BLaER1 (cell line): ENCODE results near the gene STAT2.

Source experiments
- H3K27ac ChIP-seq: shearing (Covaris generic); formaldehyde crosslinking; 2 replicates; pipeline ENCODE4 v1.8.1; 2022
- H3K27me3 ChIP-seq: shearing (Covaris generic); formaldehyde crosslinking; 2 replicates; pipeline ENCODE4 v1.8.1; 2022
- H3K36me3 ChIP-seq: shearing (Covaris generic); formaldehyde crosslinking; 2 replicates; pipeline ENCODE4 v1.8.1; 2022
- H3K4me1 ChIP-seq: shearing (Covaris generic); formaldehyde crosslinking; 2 replicates; pipeline ENCODE4 v1.8.1; 2022
- H3K4me2 ChIP-seq: shearing (Covaris generic); formaldehyde crosslinking; 2 replicates; pipeline ENCODE4 v1.8.1; 2022
- H3K4me3 ChIP-seq: shearing (Covaris generic); formaldehyde crosslinking; 2 replicates; pipeline ENCODE4 v1.8.1; 2022
- H3K9ac ChIP-seq: shearing (Covaris generic); formaldehyde crosslinking; 2 replicates; pipeline ENCODE4 v1.8.1; 2022
- H3K9me3 ChIP-seq: shearing (Covaris generic); formaldehyde crosslinking; 2 replicates; pipeline ENCODE4 v1.8.1; 2022
- H4K20me1 ChIP-seq: shearing (Covaris generic); formaldehyde crosslinking; 2 replicates; pipeline ENCODE4 v1.8.1; 2022
- Cebpa-rat ChIP-seq: shearing (Covaris generic); IDR thresholded peaks from 2 replicates; pipeline ENCODE4 v1.8.1; 2022

STAT2 gene

DNA sequence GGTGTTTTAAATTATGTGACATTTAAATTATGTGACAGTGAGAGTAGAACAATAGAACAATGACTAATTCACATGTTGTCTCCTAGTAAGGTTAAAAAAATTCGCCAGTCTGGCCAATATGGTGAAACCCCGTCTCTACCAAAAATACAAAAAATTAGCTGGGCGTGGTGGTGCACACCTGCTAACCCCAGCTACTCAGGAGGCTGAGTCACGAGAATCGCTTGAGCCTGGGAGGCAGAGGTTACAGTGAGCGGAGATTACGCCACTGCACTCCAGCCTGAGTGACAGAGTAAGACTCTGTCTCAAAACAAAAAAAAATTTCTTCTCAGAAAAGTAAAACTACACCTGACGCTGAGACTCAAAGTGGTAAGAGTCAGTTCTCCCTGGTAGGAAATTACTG is 62.5 kb downstream of the STAT2 start:
- 0 out of 2 replicates have a peak overlapping the region, but pooled peaks have one; percentile 86 for H3K4me3 ChIP-seq
- H3K36me3 ChIP-seq: peaks cover 48% of the 10 kb centered on the region
- H3K27ac ChIP-seq: no peak overlapping the region; the same call in 1 of the 2 replicates
- H3K4me1 ChIP-seq: peaks cover 56% of the 10 kb centered on the region
- peaks cover 74% of the 10 kb centered on the region for H4K20me1 ChIP-seq
- H3K9me3 ChIP-seq: no peaks in the 10 kb centered on the region
- H3K27me3 ChIP-seq: no peaks in the 10 kb centered on the region
- peak overlapping the region; percentile 94 for H3K4me2 ChIP-seq
- H3K9ac ChIP-seq: no peak overlapping the region
- TF ChIP-seq Cebpa-rat: no peak

DNA sequence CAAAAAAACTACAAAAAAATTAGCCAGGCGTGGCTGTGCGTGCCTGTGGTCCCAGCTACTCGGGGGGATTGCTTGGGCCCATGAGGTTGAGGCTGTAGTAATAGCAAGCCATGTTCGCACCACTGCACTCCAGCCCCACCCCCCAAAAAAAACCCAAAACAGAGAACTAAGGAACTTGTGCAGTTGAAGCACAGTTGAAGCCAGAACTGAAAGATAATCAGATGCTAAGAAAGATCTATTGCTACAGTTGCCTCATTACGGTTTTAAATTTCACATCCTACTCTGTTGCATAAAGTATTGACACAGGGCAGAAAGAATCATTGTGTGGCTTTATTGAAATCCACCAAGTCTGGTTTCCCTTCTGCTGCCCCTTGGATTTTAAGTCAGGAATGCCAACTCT is 63.6 kb downstream of the STAT2 start:
- peaks cover 51% of the 10 kb centered on the region for H3K4me1 ChIP-seq
- H3K9ac ChIP-seq: peak overlapping the region; percentile 42; the same call in 1 of the 2 replicates
- H3K27ac ChIP-seq: peak overlapping the region; percentile 41
- peak overlapping the region; percentile 94 for H3K4me2 ChIP-seq
- peaks cover 59% of the 10 kb centered on the region for H3K36me3 ChIP-seq
- H3K4me3 ChIP-seq: no peak overlapping the region; the same call in 1 of the 2 replicates
- no peaks in the 10 kb centered on the region for H3K9me3 ChIP-seq
- no peak for TF ChIP-seq Cebpa-rat
- H3K27me3 ChIP-seq: no peaks in the 10 kb centered on the region
- H4K20me1 ChIP-seq: peaks cover 85% of the 10 kb centered on the region

DNA sequence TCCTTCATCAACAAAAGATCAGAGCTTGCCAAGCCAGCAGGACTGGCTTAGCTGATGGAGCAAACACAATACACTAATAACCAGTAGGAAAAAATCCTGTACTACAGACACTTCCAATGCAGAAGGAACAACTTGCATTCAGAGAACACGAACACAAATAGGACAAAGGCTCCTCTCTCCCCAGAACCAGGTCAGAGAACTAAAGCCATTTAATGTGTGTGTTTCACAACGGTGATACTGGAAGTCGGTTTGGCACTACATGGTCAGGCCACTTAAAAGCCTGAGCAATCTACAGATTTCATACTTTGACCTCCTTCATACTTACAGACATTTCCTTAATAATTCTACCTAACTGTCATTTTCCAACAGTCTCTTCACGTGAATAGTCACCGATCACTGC is 66.1 kb downstream of the STAT2 start:
- H3K9ac ChIP-seq: no peak overlapping the region

More for the DNA sequence above, 66.1 kb downstream of the STAT2 start:
- H3K4me2 ChIP-seq: no peak overlapping the region
- H4K20me1 ChIP-seq: peaks cover 100% of the 10 kb centered on the region
- no peaks in the 10 kb centered on the region for H3K27me3 ChIP-seq
- no peak overlapping the region for H3K4me3 ChIP-seq
- H3K27ac ChIP-seq: no peak overlapping the region
- H3K4me1 ChIP-seq: peaks cover 37% of the 10 kb centered on the region
- no peak for TF ChIP-seq Cebpa-rat
- H3K36me3 ChIP-seq: peaks cover 83% of the 10 kb centered on the region
- no peaks in the 10 kb centered on the region for H3K9me3 ChIP-seq
